OCI-LY1 (cell line): ENCODE results near the gene PDE4D.

Experiments used
- H2AFZ ChIP-seq: fragments of 200-600 bp; sonication (generic), shearing (Covaris generic); 2 replicates; pipeline ENCODE4 v1.6.0; 2014; ENCODE audit warnings: antibody characterized with exemption, mild to moderate bottlenecking, low read length
- H3F3A ChIP-seq: fragments of 200-600 bp; sonication (generic), shearing (Covaris generic); 2 replicates; pipeline ENCODE4 v1.6.0; 2014; ENCODE audit warnings: mild to moderate bottlenecking, antibody characterized with exemption, low read length, moderate library complexity; ENCODE audit not compliant: insufficient read depth
- H3K27ac ChIP-seq: fragments of 200-600 bp; sonication (generic); 2 replicates; pipeline ENCODE4 v1.5.1; 2014; ENCODE audit warnings: low read length, mixed run types, mild to moderate bottlenecking, low read depth; ENCODE audit not compliant: poor library complexity, severe bottlenecking
- H3K27me3 ChIP-seq: fragments of 200-600 bp; sonication (generic); 2 replicates; pipeline ENCODE4 v1.6.0; 2014; ENCODE audit warnings: antibody characterized with exemption, mild to moderate bottlenecking, low read length, moderate library complexity; ENCODE audit not compliant: insufficient read depth
- H3K36me3 ChIP-seq: fragments of 200-600 bp; sonication (generic); 2 replicates; pipeline ENCODE4 v1.6.1; 2014; ENCODE audit warnings: mild to moderate bottlenecking, antibody characterized with exemption, low read length, moderate library complexity, mixed read lengths; ENCODE audit not compliant: insufficient read depth
- H3K4me1 ChIP-seq: fragments of 200-600 bp; sonication (generic); 2 replicates; pipeline ENCODE4 v1.5.1; 2014; ENCODE audit warnings: mild to moderate bottlenecking, low read length, moderate library complexity; ENCODE audit not compliant: insufficient read depth, severe bottlenecking
- H3K4me2 ChIP-seq: fragments of 200-600 bp; sonication (generic), shearing (Covaris generic); 2 replicates; pipeline ENCODE4 v1.6.1; 2014; ENCODE audit warnings: low read length
- H3K4me3 ChIP-seq: fragments of 200-600 bp; sonication (generic); 2 replicates; pipeline ENCODE4 v1.5.1; 2014; ENCODE audit warnings: low read length, low read depth, mild to moderate bottlenecking, mixed read lengths; ENCODE audit not compliant: poor library complexity, severe bottlenecking
- H3K79me2 ChIP-seq: fragments of 200-600 bp; shearing (Covaris generic); 2 replicates; pipeline ENCODE4 v1.6.1; 2016; ENCODE audit warnings: mixed run types, low read length, mixed read lengths; ENCODE audit not compliant: insufficient read depth
- H3K9ac ChIP-seq: fragments of 200-600 bp; sonication (generic), shearing (Covaris generic); 2 replicates; pipeline ENCODE4 v1.6.1; 2014; ENCODE audit warnings: mild to moderate bottlenecking, low read length, mixed read lengths
- H3K9me2 ChIP-seq: fragments of 200-600 bp; sonication (generic), shearing (Covaris generic); 2 replicates; pipeline ENCODE4 v1.6.1; 2014; ENCODE audit warnings: low read depth, mild to moderate bottlenecking, low read length, mixed read lengths
- H3K9me3 ChIP-seq: fragments of 200-600 bp; shearing (Covaris generic); 2 replicates; pipeline ENCODE4 v1.6.1; 2014; ENCODE audit warnings: low read length, mixed read lengths
- H4K20me1 ChIP-seq: fragments of 200-600 bp; sonication (generic), shearing (Covaris generic); 2 replicates; pipeline ENCODE4 v1.6.0; 2016; ENCODE audit warnings: mild to moderate bottlenecking, low read length; ENCODE audit not compliant: insufficient read depth
- EZH2 ChIP-seq: fragments of 200-600 bp; sonication (generic), shearing (Covaris generic); IDR thresholded peaks from 2 replicates; pipeline ENCODE4 v1.8.0; 2017; ENCODE audit warnings: borderline replicate concordance, mixed run types, mild to moderate bottlenecking, antibody characterized with exemption, low read length, moderate library complexity, mixed read lengths
- TF ChIP-seq, protein P1 (sequence below): fragments of 200-600 bp; sonication (generic), shearing (Covaris generic); IDR thresholded peaks from 2 replicates; pipeline ENCODE4 v1.5.1; 2017; ENCODE audit warnings: mild to moderate bottlenecking, antibody characterized with exemption, low read length, moderate library complexity, mixed read lengths

PDE4D gene

DNA sequence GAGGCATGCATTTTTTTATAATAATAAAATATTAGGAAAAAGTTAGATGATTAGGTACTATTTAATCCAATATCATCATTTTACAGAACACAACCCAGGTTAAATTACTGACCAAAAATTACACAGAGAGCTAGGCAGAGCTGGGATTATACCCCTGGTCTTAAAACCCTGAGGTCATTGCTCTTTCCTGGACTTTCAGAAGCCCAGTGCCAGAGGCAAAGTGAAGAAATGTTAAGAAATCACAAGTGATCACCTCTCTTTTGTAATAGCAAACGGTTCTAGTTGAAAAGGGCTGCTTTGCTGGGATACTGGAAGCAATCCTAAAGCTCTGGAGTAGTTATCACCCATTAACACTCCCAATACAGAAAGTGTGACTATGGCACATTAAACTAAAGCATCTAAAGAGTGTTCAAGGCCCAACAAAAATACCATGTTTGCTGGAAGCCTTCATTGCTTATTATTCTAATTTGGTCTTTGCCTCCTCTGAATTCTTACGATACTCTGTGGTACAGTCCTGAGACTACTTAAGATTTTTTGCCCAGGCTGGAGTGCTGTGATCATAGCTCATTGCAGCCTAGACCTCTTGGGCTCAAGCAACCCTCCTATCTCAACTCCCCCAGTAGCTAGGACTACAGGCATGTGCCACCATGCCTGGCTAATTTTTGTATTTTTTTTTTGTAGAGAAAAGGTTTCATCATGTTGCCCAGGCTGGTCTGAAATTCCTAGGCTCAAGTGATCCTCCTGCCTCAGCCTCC, 734.7 kb downstream of the PDE4D start:
- H3K9me3 ChIP-seq: no peaks in the 10 kb centered on the region
- TF ChIP-seq EZH2: no peak
- TF ChIP-seq, protein P1, sequence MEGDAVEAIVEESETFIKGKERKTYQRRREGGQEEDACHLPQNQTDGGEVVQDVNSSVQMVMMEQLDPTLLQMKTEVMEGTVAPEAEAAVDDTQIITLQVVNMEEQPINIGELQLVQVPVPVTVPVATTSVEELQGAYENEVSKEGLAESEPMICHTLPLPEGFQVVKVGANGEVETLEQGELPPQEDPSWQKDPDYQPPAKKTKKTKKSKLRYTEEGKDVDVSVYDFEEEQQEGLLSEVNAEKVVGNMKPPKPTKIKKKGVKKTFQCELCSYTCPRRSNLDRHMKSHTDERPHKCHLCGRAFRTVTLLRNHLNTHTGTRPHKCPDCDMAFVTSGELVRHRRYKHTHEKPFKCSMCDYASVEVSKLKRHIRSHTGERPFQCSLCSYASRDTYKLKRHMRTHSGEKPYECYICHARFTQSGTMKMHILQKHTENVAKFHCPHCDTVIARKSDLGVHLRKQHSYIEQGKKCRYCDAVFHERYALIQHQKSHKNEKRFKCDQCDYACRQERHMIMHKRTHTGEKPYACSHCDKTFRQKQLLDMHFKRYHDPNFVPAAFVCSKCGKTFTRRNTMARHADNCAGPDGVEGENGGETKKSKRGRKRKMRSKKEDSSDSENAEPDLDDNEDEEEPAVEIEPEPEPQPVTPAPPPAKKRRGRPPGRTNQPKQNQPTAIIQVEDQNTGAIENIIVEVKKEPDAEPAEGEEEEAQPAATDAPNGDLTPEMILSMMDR: no peak
- H3K9ac ChIP-seq: no peak overlapping the region
- no peak overlapping the region for H3K27ac ChIP-seq
- no peaks in the 10 kb centered on the region for H3K9me2 ChIP-seq
- no peaks in the 10 kb centered on the region for H4K20me1 ChIP-seq
- no peaks in the 10 kb centered on the region for H3K27me3 ChIP-seq
- H3F3A ChIP-seq: no peaks in the 10 kb centered on the region
- no peak overlapping the region for H3K4me2 ChIP-seq
- no peak overlapping the region for H3K4me3 ChIP-seq
- no peaks in the 10 kb centered on the region for H3K79me2 ChIP-seq
- H3K36me3 ChIP-seq: no peaks in the 10 kb centered on the region
- H3K4me1 ChIP-seq: no peaks in the 10 kb centered on the region
- H2AFZ ChIP-seq: no peak overlapping the region

DNA sequence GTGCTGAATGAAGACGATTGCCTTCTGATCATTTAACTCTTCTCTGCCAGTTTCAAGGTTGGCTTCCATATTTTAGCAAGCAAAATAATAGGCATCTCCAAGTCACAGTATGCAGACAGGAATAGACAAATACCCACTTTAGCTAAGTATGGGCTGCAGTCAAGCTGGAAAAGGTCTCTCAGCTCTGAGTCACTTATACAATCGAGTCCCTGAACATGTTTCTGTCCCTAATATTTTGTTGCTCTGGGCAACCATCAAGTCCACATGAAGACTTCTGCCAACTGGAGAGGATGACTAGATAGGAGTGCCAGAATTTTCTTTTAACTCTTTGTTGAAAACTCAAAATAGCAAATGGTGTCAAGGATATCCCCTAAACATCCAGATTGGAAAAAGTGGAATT, 735.4 kb downstream of the PDE4D start:
- Histone ChIP-seq H3K9me3 (no peaks in the 10 kb centered on the region), H2AFZ (no peak overlapping the region), H3K9ac (no peak overlapping the region), H3K9me2 (no peaks in the 10 kb centered on the region), H3K27me3 (no peaks in the 10 kb centered on the region), H3F3A (no peaks in the 10 kb centered on the region), H3K27ac (no peak overlapping the region), H3K79me2 (no peaks in the 10 kb centered on the region), H3K36me3 (no peaks in the 10 kb centered on the region), H4K20me1 (no peaks in the 10 kb centered on the region), H3K4me3 (no peak overlapping the region), H3K4me2 (no peak overlapping the region), H3K4me1 (no peaks in the 10 kb centered on the region)
- TF ChIP-seq, protein P1: no peak
- TF ChIP-seq EZH2: no peak

DNA sequence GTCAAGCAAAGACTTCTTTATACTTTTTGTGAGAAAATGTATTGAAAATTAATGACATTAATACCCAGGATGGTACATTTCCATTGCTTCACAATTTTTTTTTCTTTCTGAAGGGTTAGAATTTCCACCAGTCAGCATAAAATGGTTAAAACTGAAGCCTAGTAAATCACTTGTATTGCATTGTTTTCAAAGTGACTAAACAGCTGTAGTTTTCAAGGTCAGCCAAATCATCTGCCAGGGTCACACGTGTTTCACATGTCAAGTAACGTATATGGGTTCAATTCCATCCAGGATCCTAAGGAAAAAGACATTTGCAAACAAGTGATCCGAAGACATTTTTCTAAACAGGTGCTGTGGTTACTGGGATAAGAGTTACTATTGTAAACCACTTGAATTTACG, 736.5 kb downstream of the PDE4D start:
- H3F3A ChIP-seq: no peaks in the 10 kb centered on the region
- H3K4me1 ChIP-seq: no peaks in the 10 kb centered on the region
- no peaks in the 10 kb centered on the region for H3K9me3 ChIP-seq
- no peaks in the 10 kb centered on the region for H3K27me3 ChIP-seq
- H3K9ac ChIP-seq: no peak overlapping the region
- no peak for TF ChIP-seq EZH2
- TF ChIP-seq, protein P1: no peak
- H3K27ac ChIP-seq: no peak overlapping the region
- H3K4me2 ChIP-seq: no peak overlapping the region
- no peaks in the 10 kb centered on the region for H3K79me2 ChIP-seq
- H3K9me2 ChIP-seq: no peaks in the 10 kb centered on the region
- H2AFZ ChIP-seq: no peak overlapping the region
- no peak overlapping the region for H3K4me3 ChIP-seq
- H4K20me1 ChIP-seq: no peaks in the 10 kb centered on the region
- no peaks in the 10 kb centered on the region for H3K36me3 ChIP-seq
